NCI-H774 (cell line): ENCODE data around the gene KLK8.
"Not testable (repeated sequence)": the region's sequence is repeated elsewhere in the genome, so short reads cannot be mapped to it uniquely, and the experiment has no call there.

Experiments
- DNase-seq: peaks from one replicate; lab custom pipeline; 2025; lab: John Stamatoyannopoulos, UW

KLK8 gene

GRCh38 chr19:51016798-51017683, 15.6 kb upstream of the KLK8 start:
- peak; percentile 64 for DNase-seq

GRCh38 chr19:51015691-51016267, 14.4 kb upstream of the KLK8 start:
- no peak for DNase-seq

GRCh38 chr19:51014242-51014641, 12.8 kb upstream of the KLK8 start:
- no peak for DNase-seq

- no peak for DNase-seq
Observed at GRCh38 chr19:51012661-51013190, 11.3 kb upstream of the KLK8 start.

- no peak for DNase-seq
Observed at GRCh38 chr19:51010066-51010795, 8.8 kb upstream of the KLK8 start.

- no peak for DNase-seq
Observed at GRCh38 chr19:51009061-51009891, 7.9 kb upstream of the KLK8 start.

GRCh38 chr19:51007488-51007887, 6.1 kb upstream of the KLK8 start:
- no peak for DNase-seq

- no peak for DNase-seq
Observed at GRCh38 chr19:51006406-51006805, 5.0 kb upstream of the KLK8 start.

- DNase-seq = no peak
Observed at GRCh38 chr19:51005248-51005647, 3.8 kb upstream of the KLK8 start.

GRCh38 chr19:51003316-51003715, 1.9 kb upstream of the KLK8 start:
- no peak for DNase-seq

GRCh38 chr19:51002542-51003311, 1.3 kb upstream of the KLK8 start:
- DNase-seq = peak; percentile 9

- no peak for DNase-seq
Observed at GRCh38 chr19:51002089-51002532, 707 bp upstream of the KLK8 start.

GRCh38 chr19:51000981-51001380, 423 bp downstream of the KLK8 start:
- no peak for DNase-seq

- DNase-seq = no peak
Observed at GRCh38 chr19:51000426-51000825, 978 bp downstream of the KLK8 start.

GRCh38 chr19:50998686-50999085, 2.7 kb downstream of the KLK8 start:
- no peak for DNase-seq

GRCh38 chr19:50998061-50998460, 3.3 kb downstream of the KLK8 start:
- DNase-seq = no peak

- no peak for DNase-seq
Observed at GRCh38 chr19:50994129-50994528, 7.3 kb downstream of the KLK8 start.

GRCh38 chr19:50992666-50993035, 8.8 kb downstream of the KLK8 start:
- DNase-seq = no peak

GRCh38 chr19:50984416-50984815, 17.0 kb downstream of the KLK8 start:
- DNase-seq = not testable (repeated sequence)

GRCh38 chr19:50983625-50984292, 17.6 kb downstream of the KLK8 start, which contains the start of gene KLK7:
Gene KLK7 (minus strand): TSS chr19:50983917. CDS start chr19:50982399, 1,518 bp downstream.
- DNase-seq = no peak
